T-helper 2 cell treated with Interferon-gamma antibody and Interleukin-4, amounts not matched to agents 5 μg/mL and 100 μg/mL, for 36 hours (primary cell): Measurements from ENCODE around the gene RNF20.
A peak's percentile ranks its signal among the peaks of the same experiment; 100 is the strongest.
"Not testable (repeated sequence)": the region's sequence is repeated elsewhere in the genome, so short reads cannot be mapped to it uniquely, and the experiment has no call there.

Experiments
- DNase-seq: peaks from one replicate; pipeline ENCODE4 v3.0.0; 2021; ENCODE audit warnings: low spot score
- H3K27ac Mint-ChIP-seq: one replicate; pipeline ENCODE4 v1.8.0; 2021; ENCODE audit warnings: mild to moderate bottlenecking, mixed read lengths
- H3K27me3 Mint-ChIP-seq: one replicate; pipeline ENCODE4 v1.8.0; 2021; ENCODE audit warnings: low read depth, mixed read lengths
- H3K36me3 Mint-ChIP-seq: one replicate; pipeline ENCODE4 v1.8.0; 2021; ENCODE audit warnings: low read depth, mixed read lengths
- H3K4me1 Mint-ChIP-seq: one replicate; pipeline ENCODE4 v1.8.0; 2021; ENCODE audit warnings: low read depth, mixed read lengths
- H3K4me3 Mint-ChIP-seq: one replicate; pipeline ENCODE4 v1.8.0; 2022; ENCODE audit warnings: mild to moderate bottlenecking, moderate library complexity, mixed read lengths
- H3K9me3 Mint-ChIP-seq: one replicate; pipeline ENCODE4 v1.8.0; 2021; ENCODE audit warnings: mixed read lengths

The RNF20 gene

GRCh38 chr9:101512116-101512515 is 21.5 kb upstream of the RNF20 start:
- no peak for DNase-seq
- Mint-ChIP-seq H3K4me3 (no peak overlapping the region), H3K36me3 (no peaks in the 10 kb centered on the region), H3K27ac (no peak overlapping the region), H3K4me1 (no peaks in the 10 kb centered on the region), H3K27me3 (peaks cover 7% of the 10 kb centered on the region), H3K9me3 (no peaks in the 10 kb centered on the region)

DNA sequence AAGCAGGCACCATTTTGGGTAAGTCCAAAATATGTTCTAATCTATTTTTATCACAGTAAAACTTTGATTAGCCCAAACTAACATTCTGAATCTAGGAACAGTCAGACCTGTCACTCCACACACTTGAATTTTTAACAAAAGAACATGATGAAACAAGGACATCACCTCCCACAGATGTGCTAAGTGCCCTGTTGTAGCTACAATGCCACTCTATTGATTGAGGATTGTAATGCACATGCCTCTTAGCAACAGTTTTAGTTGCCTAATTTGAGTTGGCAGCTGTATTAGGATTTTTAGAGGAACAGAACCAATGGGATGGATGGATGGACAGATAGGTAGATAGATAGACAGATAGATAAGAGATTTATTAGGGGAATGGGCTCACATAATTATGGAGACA is 20.3 kb upstream of the RNF20 start:
- H3K4me1 Mint-ChIP-seq = no peaks in the 10 kb centered on the region
- H3K27ac Mint-ChIP-seq = no peak overlapping the region
- no peak overlapping the region for H3K4me3 Mint-ChIP-seq
- H3K9me3 Mint-ChIP-seq = no peaks in the 10 kb centered on the region
- no peak for DNase-seq
- H3K27me3 Mint-ChIP-seq = peaks cover 7% of the 10 kb centered on the region
- H3K36me3 Mint-ChIP-seq = no peaks in the 10 kb centered on the region

DNA sequence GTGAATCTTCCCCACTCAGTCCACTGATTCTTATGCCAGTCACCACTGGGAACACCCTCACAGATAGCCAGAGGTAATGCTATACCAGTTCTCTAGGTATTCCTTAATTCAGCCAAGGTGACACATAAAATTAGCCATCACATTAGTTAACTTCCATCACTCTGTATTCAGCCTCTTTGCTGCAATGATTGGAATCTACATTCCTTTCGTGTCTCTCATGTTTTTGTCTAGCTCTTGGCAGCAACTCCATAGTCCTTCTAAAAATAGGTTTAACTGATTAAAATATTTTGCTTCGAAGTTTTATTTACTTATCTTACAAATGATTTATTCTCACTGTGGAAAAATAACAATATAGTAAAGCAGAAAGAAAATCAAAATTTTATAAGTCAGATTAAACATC is 19.6 kb upstream of the RNF20 start:
- no peak overlapping the region for H3K4me3 Mint-ChIP-seq
- no peak overlapping the region for H3K27ac Mint-ChIP-seq
- no peaks in the 10 kb centered on the region for H3K4me1 Mint-ChIP-seq
- H3K9me3 Mint-ChIP-seq = no peaks in the 10 kb centered on the region
- H3K36me3 Mint-ChIP-seq = no peaks in the 10 kb centered on the region
- no peak for DNase-seq
- H3K27me3 Mint-ChIP-seq = peaks cover 7% of the 10 kb centered on the region

DNA sequence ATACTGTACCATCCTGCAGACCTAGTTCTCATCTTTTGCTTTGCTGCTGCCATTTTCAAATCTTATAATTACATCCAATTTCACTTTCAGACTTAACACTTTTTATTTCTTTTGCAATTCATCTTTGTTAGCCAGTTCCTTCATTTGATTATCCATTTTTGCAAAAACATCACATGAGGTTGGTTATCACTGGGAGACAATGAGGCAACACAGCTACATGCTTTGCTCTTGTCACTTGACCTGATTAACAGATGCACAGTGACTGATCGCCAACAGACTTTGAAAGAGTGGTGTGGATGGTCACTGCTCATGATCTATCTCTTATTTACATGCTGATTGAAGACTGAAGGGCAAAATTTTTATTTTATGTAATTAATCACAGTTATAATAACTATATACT is 17.0 kb upstream of the RNF20 start:
- peaks cover 14% of the 10 kb centered on the region for H3K27me3 Mint-ChIP-seq
- no peaks in the 10 kb centered on the region for H3K36me3 Mint-ChIP-seq
- DNase-seq = no peak
- no peak overlapping the region for H3K4me3 Mint-ChIP-seq
- H3K4me1 Mint-ChIP-seq = peaks cover 3% of the 10 kb centered on the region
- H3K9me3 Mint-ChIP-seq = no peaks in the 10 kb centered on the region
- no peak overlapping the region for H3K27ac Mint-ChIP-seq

DNA sequence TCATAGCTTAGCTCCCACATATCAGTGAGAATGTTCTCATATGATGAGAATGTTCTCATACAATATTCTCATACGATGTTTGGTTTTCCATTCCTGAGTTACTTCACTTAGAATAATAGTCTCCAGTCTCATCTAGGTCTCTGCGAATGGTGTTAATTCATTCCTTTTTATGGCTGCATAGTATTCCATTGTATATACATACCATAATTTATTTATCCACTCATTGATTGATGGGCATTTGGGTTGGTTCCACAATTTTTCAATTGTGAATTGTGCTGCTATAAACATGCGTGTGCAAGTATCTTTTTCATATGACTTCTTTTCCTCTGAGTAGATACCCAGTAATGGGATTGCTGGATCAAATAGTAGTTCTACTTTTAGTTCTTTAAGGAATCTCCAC is 15.2 kb upstream of the RNF20 start:
- H3K27ac Mint-ChIP-seq, H3K9me3 Mint-ChIP-seq, DNase-seq, H3K4me1 Mint-ChIP-seq, H3K4me3 Mint-ChIP-seq, H3K36me3 Mint-ChIP-seq: not testable (repeated sequence)
- peaks cover 28% of the 10 kb centered on the region for H3K27me3 Mint-ChIP-seq

GRCh38 chr9:101524371-101524770 is 9.3 kb upstream of the RNF20 start:
- Mint-ChIP-seq H3K27ac (no peak overlapping the region), H3K36me3 (no peaks in the 10 kb centered on the region), H3K4me3 (no peak overlapping the region), H3K4me1 (peaks cover 4% of the 10 kb centered on the region), H3K9me3 (no peaks in the 10 kb centered on the region), H3K27me3 (peaks cover 42% of the 10 kb centered on the region)
- DNase-seq = no peak

GRCh38 chr9:101527066-101527465 is 6.6 kb upstream of the RNF20 start:
- Mint-ChIP-seq H3K4me3 (no peak overlapping the region), H3K27me3 (peaks cover 30% of the 10 kb centered on the region), H3K36me3 (no peaks in the 10 kb centered on the region), H3K27ac (no peak overlapping the region), H3K9me3 (no peaks in the 10 kb centered on the region), H3K4me1 (no peaks in the 10 kb centered on the region)
- no peak for DNase-seq

GRCh38 chr9:101528015-101528414 is 5.6 kb upstream of the RNF20 start:
- no peaks in the 10 kb centered on the region for H3K9me3 Mint-ChIP-seq
- H3K27ac Mint-ChIP-seq = no peak overlapping the region
- no peaks in the 10 kb centered on the region for H3K36me3 Mint-ChIP-seq
- H3K4me3 Mint-ChIP-seq = no peak overlapping the region
- peaks cover 23% of the 10 kb centered on the region for H3K27me3 Mint-ChIP-seq
- H3K4me1 Mint-ChIP-seq = peaks cover 3% of the 10 kb centered on the region
- DNase-seq = no peak

- H3K27ac Mint-ChIP-seq = no peak overlapping the region
Measured at GRCh38 chr9:101530076-101530711, 3.5 kb upstream of the RNF20 start.

GRCh38 chr9:101536351-101536750 is 2.7 kb downstream of the RNF20 start:
- Mint-ChIP-seq H3K27ac (no peak overlapping the region), H3K27me3 (no peaks in the 10 kb centered on the region), H3K9me3 (no peaks in the 10 kb centered on the region), H3K4me1 (peaks cover 15% of the 10 kb centered on the region), H3K4me3 (no peak overlapping the region), H3K36me3 (peaks cover 22% of the 10 kb centered on the region)
- no peak for DNase-seq

More at GRCh38 chr9:101530076-101530711, 3.5 kb upstream of the RNF20 start:
- H3K27me3 Mint-ChIP-seq = peaks cover 12% of the 10 kb centered on the region
- no peaks in the 10 kb centered on the region for H3K9me3 Mint-ChIP-seq
- peak; percentile 59 for DNase-seq
- no peak overlapping the region for H3K4me3 Mint-ChIP-seq
- peaks cover 7% of the 10 kb centered on the region for H3K36me3 Mint-ChIP-seq
- peaks cover 8% of the 10 kb centered on the region for H3K4me1 Mint-ChIP-seq

GRCh38 chr9:101536938-101537337 is 3.3 kb downstream of the RNF20 start:
- Mint-ChIP-seq H3K27ac (no peak overlapping the region), H3K27me3 (no peaks in the 10 kb centered on the region), H3K4me1 (peaks cover 15% of the 10 kb centered on the region), H3K4me3 (no peak overlapping the region), H3K9me3 (no peaks in the 10 kb centered on the region), H3K36me3 (peaks cover 22% of the 10 kb centered on the region)
- no peak for DNase-seq

GRCh38 chr9:101540069-101540468 is 6.4 kb downstream of the RNF20 start:
- Mint-ChIP-seq H3K4me1 (peaks cover 8% of the 10 kb centered on the region), H3K4me3 (no peak overlapping the region), H3K27me3 (no peaks in the 10 kb centered on the region), H3K27ac (no peak overlapping the region), H3K36me3 (peaks cover 24% of the 10 kb centered on the region), H3K9me3 (no peaks in the 10 kb centered on the region)
- DNase-seq = no peak

DNA sequence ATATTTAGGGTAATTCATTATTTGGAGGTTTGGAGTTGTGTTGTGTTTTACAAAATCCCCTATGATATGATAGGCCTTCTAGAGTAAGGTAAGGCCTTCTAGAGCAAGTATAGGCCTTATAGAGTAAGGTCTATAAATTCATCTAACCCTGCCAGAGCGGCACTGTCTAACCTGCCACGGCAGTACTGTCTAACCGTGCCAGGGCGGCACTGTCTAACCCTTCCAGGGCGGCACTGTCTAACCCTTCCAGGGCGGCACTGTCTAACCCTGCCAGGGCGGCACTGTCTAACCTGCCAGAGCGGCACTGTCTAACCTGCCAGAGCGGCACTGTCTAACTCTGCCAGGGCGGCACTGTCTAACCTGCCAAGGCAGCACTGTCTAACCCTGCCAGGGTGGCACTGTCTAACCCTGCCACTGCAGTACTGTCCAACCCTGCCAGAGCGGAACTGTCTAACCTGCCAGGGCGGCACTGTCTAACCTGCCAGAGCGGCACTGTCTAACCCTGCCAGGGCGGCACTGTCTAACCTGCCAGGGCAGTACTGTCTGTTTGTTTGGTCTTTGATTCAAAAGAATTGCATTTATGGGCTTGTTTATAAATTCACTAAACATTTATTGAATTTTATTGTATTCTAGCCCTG is 9.6 kb downstream of the RNF20 start:
- Mint-ChIP-seq H3K27ac (no peak overlapping the region), H3K27me3 (no peaks in the 10 kb centered on the region), H3K9me3 (no peaks in the 10 kb centered on the region), H3K36me3 (peaks cover 37% of the 10 kb centered on the region), H3K4me3 (no peak overlapping the region), H3K4me1 (no peaks in the 10 kb centered on the region)
- DNase-seq = no peak

DNA sequence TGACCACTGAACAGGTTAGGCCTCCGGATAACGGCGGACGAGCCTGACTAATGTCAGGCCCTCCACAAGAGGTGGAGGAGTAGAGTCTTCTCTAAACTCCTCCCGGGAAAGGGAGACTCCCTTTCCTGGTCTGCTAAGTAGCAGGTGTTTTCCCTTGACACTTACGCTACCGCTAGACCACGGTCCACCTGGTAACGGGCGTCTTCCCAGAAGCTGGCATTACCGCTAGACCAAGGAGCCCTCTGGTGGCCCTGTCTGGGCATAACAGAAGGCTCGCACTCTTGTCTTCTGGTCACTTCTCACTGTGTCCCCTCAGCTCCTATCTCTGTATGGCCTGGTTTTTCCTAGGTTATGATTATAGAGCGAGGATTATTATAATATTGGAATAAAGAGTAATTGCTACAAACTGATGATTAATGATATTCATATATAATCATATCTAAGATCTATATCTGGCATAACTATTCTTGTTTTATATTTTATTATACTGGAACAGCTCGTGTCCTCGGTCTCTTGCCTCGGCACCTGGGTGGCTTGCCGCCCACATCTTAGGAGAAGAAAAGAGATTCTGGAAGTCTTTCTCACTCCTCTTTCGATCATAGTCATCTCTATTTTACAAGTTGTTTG is 15.9 kb downstream of the RNF20 start:
- DNase-seq, H3K9me3 Mint-ChIP-seq, H3K4me1 Mint-ChIP-seq, H3K27me3 Mint-ChIP-seq, H3K27ac Mint-ChIP-seq, H3K4me3 Mint-ChIP-seq: not testable (repeated sequence)
- H3K36me3 Mint-ChIP-seq = peaks cover 63% of the 10 kb centered on the region
